Right ventricle myocardium superior (tissue), 1 donor: ENCODE data around the gene PRAMEF15. TPM values are rescaled to one million over a fixed set of nuclear protein-coding genes. Genes with fewer than 3 reads are reported as not detected.

Experiments used
- total RNA-seq: library from RNA; stranded (reverse); fragmentation: NEBNext Ultra II Directional; extraction: Animal tissue kit (Norgen Biotek cat#: 25700); gene quantifications from one replicate; pipeline ENCODE4 v1.2.1, GENCODE V29; 2021
- donor health status: DM: no; HTN: yes; CAD: no; lungs with severe emphysema.

The PRAMEF15 gene
- total RNA-seq, 1 donor from 2014 or later, result not detected

Other genes with a start within 250 kb of the PRAMEF15 start
- gene PRAMEF25, start 244.8 kb upstream of the PRAMEF15 start, total RNA-seq, result not detected
- gene HNRNPCL2, start 198.7 kb upstream of the PRAMEF15 start, total RNA-seq, result not detected
- not detected for gene PRAMEF26, start 159.6 kb upstream of the PRAMEF15 start, total RNA-seq
- not detected for gene HNRNPCL4, start 149.9 kb upstream of the PRAMEF15 start, total RNA-seq
- gene PRAMEF9, start 143.7 kb upstream of the PRAMEF15 start, total RNA-seq, result not detected
- gene PRAMEF13, start 114.2 kb upstream of the PRAMEF15 start, total RNA-seq, result not detected
- gene PRAMEF18, start 89.4 kb upstream of the PRAMEF15 start, total RNA-seq, result not detected
- not detected for gene PRAMEF5, start 61.4 kb upstream of the PRAMEF15 start, total RNA-seq
- not detected for gene PRAMEF8, start 30.4 kb upstream of the PRAMEF15 start, total RNA-seq
- gene PRAMEF33, start 12.0 kb upstream of the PRAMEF15 start, total RNA-seq, result not detected
- not detected for gene PRAMEF14, start 31.6 kb downstream of the PRAMEF15 start, total RNA-seq
- not detected for gene PRAMEF19, start 56.4 kb downstream of the PRAMEF15 start, total RNA-seq
- not detected for gene PRAMEF17, start 74.1 kb downstream of the PRAMEF15 start, total RNA-seq
- not detected for gene PRAMEF20, start 94.9 kb downstream of the PRAMEF15 start, total RNA-seq
- not detected for gene LRRC38, start 198.4 kb downstream of the PRAMEF15 start, total RNA-seq